Glutamatergic neuron (in vitro differentiated cells): Measurements from ENCODE around the gene FBN2. TPM values are rescaled to one million over a fixed set of nuclear protein-coding genes. Genes with fewer than 3 reads are reported as not detected.

Experiments
- DNase-seq: peaks from one replicate; pipeline ENCODE4 v3.0.0; 2022
- H3K27ac Mint-ChIP-seq: one replicate; pipeline ENCODE4 v1.8.0; 2020; ENCODE audit warnings: mild to moderate bottlenecking, mixed read lengths, inconsistent platforms; ENCODE audit not compliant: unreplicated experiment
- H3K27me3 Mint-ChIP-seq: one replicate; pipeline ENCODE4 v1.8.0; 2020; ENCODE audit warnings: mild to moderate bottlenecking, moderate library complexity, mixed read lengths, inconsistent platforms; ENCODE audit not compliant: unreplicated experiment
- H3K36me3 Mint-ChIP-seq: one replicate; pipeline ENCODE4 v1.8.0; 2020; ENCODE audit warnings: mild to moderate bottlenecking, mixed read lengths, inconsistent platforms; ENCODE audit not compliant: unreplicated experiment
- H3K4me1 Mint-ChIP-seq: one replicate; pipeline ENCODE4 v1.8.0; 2020; ENCODE audit warnings: mild to moderate bottlenecking, low read depth, mixed read lengths, inconsistent platforms; ENCODE audit not compliant: unreplicated experiment
- H3K4me3 Mint-ChIP-seq: one replicate; pipeline ENCODE4 v1.8.0; 2020; ENCODE audit warnings: mild to moderate bottlenecking, mixed read lengths, inconsistent platforms; ENCODE audit not compliant: unreplicated experiment
- H3K9me3 Mint-ChIP-seq: one replicate; pipeline ENCODE4 v1.8.0; 2020; ENCODE audit warnings: mild to moderate bottlenecking, moderate library complexity, mixed read lengths, inconsistent platforms; ENCODE audit not compliant: unreplicated experiment
- total RNA-seq: library from RNA; stranded (reverse); fragmentation: NEBNext Ultra II Directional; extraction: Animal tissue kit (Norgen Biotek cat#: 25700); gene quantifications from one replicate; pipeline ENCODE4 v1.2.1, GENCODE V29; 2021; ENCODE audit not compliant: unreplicated experiment
- TF ChIP-seq, protein P1 (sequence below): fragments of 200-600 bp; sonication (generic); IDR thresholded peaks from one replicate; pipeline ENCODE4 v1.5.0; 2021; ENCODE audit not compliant: partially characterized antibody, unreplicated experiment

The FBN2 gene
- total RNA-seq, 1 donor from 2014 or later = 0.86 TPM

DNA sequence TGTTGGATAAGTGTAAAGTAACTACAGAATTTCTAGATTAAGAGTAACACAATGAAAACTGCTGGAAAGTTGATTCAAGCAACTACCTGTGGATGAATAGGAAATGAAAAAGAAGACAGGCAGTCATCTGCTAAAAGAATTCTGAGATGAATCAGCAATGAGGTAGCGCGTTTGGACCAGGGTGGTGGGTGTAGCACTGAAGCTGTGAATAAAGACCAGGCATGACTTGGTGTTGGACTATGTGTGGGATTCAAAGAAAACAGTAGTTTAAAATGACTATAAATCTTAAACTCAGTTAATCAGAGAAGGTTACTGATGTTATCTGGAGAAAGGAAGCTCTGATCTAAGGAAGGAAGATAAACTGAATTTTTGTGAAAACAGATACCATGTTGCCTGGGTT, 159.8 kb downstream of the FBN2 start:
- Mint-ChIP-seq H3K27ac (no peak overlapping the region), H3K4me3 (no peak overlapping the region), H3K27me3 (no peaks in the 10 kb centered on the region), H3K4me1 (peaks cover 1% of the 10 kb centered on the region), H3K9me3 (no peaks in the 10 kb centered on the region), H3K36me3 (no peaks in the 10 kb centered on the region)
- TF ChIP-seq, protein P1, sequence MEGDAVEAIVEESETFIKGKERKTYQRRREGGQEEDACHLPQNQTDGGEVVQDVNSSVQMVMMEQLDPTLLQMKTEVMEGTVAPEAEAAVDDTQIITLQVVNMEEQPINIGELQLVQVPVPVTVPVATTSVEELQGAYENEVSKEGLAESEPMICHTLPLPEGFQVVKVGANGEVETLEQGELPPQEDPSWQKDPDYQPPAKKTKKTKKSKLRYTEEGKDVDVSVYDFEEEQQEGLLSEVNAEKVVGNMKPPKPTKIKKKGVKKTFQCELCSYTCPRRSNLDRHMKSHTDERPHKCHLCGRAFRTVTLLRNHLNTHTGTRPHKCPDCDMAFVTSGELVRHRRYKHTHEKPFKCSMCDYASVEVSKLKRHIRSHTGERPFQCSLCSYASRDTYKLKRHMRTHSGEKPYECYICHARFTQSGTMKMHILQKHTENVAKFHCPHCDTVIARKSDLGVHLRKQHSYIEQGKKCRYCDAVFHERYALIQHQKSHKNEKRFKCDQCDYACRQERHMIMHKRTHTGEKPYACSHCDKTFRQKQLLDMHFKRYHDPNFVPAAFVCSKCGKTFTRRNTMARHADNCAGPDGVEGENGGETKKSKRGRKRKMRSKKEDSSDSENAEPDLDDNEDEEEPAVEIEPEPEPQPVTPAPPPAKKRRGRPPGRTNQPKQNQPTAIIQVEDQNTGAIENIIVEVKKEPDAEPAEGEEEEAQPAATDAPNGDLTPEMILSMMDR = no peak
- DNase-seq = no peak

DNA sequence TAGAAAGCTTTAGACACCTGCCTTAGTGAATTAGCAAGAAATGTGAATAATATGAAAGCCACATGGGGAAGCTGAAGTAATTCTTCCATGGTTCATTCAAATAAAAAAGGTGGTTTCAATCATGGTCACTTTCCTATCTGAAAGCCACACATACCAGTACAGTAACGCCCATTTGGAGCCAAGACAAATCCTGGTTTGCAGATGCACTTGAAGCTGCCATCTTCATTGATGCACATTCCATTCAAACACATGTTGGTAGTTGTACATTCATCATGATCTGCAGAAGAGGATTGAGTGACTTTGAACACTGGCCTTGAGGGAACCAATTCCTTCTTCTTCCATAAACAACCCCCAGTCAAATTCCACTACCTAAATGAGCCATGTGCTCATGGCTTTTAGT, 161.5 kb downstream of the FBN2 start:
- H3K36me3 Mint-ChIP-seq = no peaks in the 10 kb centered on the region
- peaks cover 1% of the 10 kb centered on the region for H3K4me1 Mint-ChIP-seq
- DNase-seq = no peak
- H3K27me3 Mint-ChIP-seq = no peaks in the 10 kb centered on the region
- H3K27ac Mint-ChIP-seq = no peak overlapping the region
- TF ChIP-seq, protein P1 = no peak
- no peak overlapping the region for H3K4me3 Mint-ChIP-seq
- H3K9me3 Mint-ChIP-seq = no peaks in the 10 kb centered on the region

DNA sequence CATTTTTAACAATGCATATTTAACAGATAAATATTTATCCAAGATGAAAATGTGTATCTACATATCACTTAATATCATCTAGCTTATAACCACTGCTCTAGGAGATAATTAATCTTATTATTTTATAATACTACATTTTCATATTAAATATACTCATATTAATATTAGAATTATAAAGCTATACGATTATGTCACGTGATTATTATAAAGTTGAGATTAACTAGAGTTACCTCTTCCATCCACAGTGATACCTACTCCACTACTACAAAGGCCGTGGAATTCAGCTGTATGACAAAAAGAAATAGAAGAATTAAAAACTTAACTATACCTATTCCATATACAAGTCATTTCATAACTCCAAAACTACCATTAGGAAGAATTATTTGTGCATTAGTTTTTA, 171.9 kb downstream of the FBN2 start:
- H3K9me3 Mint-ChIP-seq = no peaks in the 10 kb centered on the region
- H3K27me3 Mint-ChIP-seq = no peaks in the 10 kb centered on the region
- no peak for DNase-seq
- H3K27ac Mint-ChIP-seq = no peak overlapping the region
- TF ChIP-seq, protein P1 = no peak
- H3K36me3 Mint-ChIP-seq = no peaks in the 10 kb centered on the region
- no peaks in the 10 kb centered on the region for H3K4me1 Mint-ChIP-seq
- H3K4me3 Mint-ChIP-seq = no peak overlapping the region

DNA sequence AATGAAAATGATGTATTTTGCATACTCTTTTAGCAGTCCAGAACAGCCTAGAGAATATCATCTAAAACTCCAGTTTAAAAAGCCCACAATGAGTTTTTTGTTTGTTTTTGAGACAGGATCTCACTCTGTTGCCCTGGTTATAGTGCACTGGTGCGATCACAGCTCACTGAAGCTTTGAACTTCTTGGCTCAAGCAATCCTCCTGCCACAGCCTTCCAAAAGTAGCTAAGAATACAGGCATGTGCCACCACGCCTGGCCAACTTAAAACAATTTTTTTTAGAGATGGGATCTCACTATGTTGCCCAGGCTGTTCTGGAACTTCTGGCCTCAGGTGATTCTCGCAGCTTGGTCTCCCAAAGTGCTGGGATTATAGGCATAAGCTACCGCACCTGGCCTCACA, 175.7 kb downstream of the FBN2 start:
- Mint-ChIP-seq H3K9me3 (no peaks in the 10 kb centered on the region), H3K27ac (no peak overlapping the region), H3K4me3 (no peak overlapping the region), H3K27me3 (no peaks in the 10 kb centered on the region), H3K36me3 (no peaks in the 10 kb centered on the region), H3K4me1 (no peaks in the 10 kb centered on the region)
- no peak for DNase-seq
- TF ChIP-seq, protein P1 = no peak

DNA sequence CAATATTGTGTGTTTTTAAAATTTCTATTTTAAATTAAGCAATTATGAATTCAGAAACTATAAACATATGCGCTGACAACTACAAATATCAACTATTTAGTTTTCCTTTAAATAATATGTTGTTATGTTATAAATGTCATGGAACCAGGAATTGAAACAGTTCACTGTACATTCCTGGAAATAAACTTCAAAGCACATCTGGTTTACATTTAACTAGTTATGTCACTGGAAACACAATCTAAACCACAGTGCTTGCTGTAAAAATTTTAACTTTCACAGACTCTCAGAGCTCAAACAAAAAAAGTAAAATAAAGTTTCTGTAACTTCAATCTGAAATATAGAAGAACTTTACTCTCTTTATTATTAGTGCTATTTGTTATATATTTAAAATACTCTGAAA, 179.2 kb downstream of the FBN2 start:
- no peaks in the 10 kb centered on the region for H3K27me3 Mint-ChIP-seq
- no peak overlapping the region for H3K4me3 Mint-ChIP-seq
- no peak for DNase-seq
- no peak overlapping the region for H3K27ac Mint-ChIP-seq
- no peaks in the 10 kb centered on the region for H3K4me1 Mint-ChIP-seq
- no peaks in the 10 kb centered on the region for H3K9me3 Mint-ChIP-seq
- TF ChIP-seq, protein P1 = no peak
- no peaks in the 10 kb centered on the region for H3K36me3 Mint-ChIP-seq
